SU-DHL-6 (cell line): ENCODE data around the gene PER2.

Experiments
- H2AFZ ChIP-seq: fragments of 200-600 bp; sonication (generic); 2 replicates; pipeline ENCODE4 v1.6.1; 2014; ENCODE audit warnings: low read depth, mild to moderate bottlenecking, moderate library complexity, mixed read lengths, antibody characterized with exemption, low read length; ENCODE audit not compliant: severe bottlenecking
- H3F3A ChIP-seq: fragments of 200-600 bp; shearing (Covaris generic); 2 replicates; pipeline ENCODE4 v1.6.0; 2016; ENCODE audit warnings: antibody characterized with exemption, mild to moderate bottlenecking; ENCODE audit not compliant: insufficient read depth
- H3K27ac ChIP-seq: fragments of 200-600 bp; sonication (generic); 2 replicates; pipeline ENCODE4 v1.5.1; 2016; ENCODE audit warnings: low read depth, mild to moderate bottlenecking, low read length, moderate library complexity, mixed read lengths
- H3K27me3 ChIP-seq: fragments of 200-600 bp; sonication (generic), shearing (Covaris generic); 2 replicates; pipeline ENCODE4 v1.6.0; 2014; ENCODE audit warnings: mild to moderate bottlenecking, low read length
- H3K36me3 ChIP-seq: fragments of 200-600 bp; sonication (generic); 2 replicates; pipeline ENCODE4 v1.6.1; 2014; ENCODE audit warnings: mild to moderate bottlenecking, low read length, mixed read lengths
- H3K4me2 ChIP-seq: fragments of 300-600, 200-600 bp; shearing (Covaris generic), sonication (generic); 2 replicates; pipeline ENCODE4 v1.6.0; 2014; ENCODE audit warnings: low read length, low read depth, mild to moderate bottlenecking; ENCODE audit not compliant: poor library complexity, severe bottlenecking
- H3K4me3 ChIP-seq: fragments of 200-600 bp; sonication (generic); 2 replicates; pipeline ENCODE4 v1.5.1; 2014; ENCODE audit warnings: antibody characterized with exemption, low read length, mild to moderate bottlenecking, mixed read lengths; ENCODE audit not compliant: insufficient read depth, poor library complexity, severe bottlenecking
- H3K79me2 ChIP-seq: fragments of 200-600 bp; sonication (generic); 2 replicates; pipeline ENCODE4 v1.6.1; 2014; ENCODE audit warnings: mild to moderate bottlenecking, low read length, moderate library complexity; ENCODE audit not compliant: insufficient read depth
- H3K9ac ChIP-seq: fragments of 200-600 bp; sonication (generic); 2 replicates; pipeline ENCODE4 v1.7.0; 2014; ENCODE audit warnings: mild to moderate bottlenecking, low read length
- H3K9me2 ChIP-seq: fragments of 200-600 bp; sonication (generic); replicated peaks from 2 replicates; pipeline ENCODE4 v1.6.1; 2014; ENCODE audit warnings: low read length; ENCODE audit not compliant: insufficient read depth
- H3K9me3 ChIP-seq: fragments of 200-600 bp; sonication (generic); 2 replicates; pipeline ENCODE4 v1.6.1; 2014; ENCODE audit warnings: low read length, mixed read lengths; ENCODE audit not compliant: insufficient read depth
- H4K20me1 ChIP-seq: fragments of 200-600 bp; sonication (generic); 2 replicates; pipeline ENCODE4 v1.6.1; 2014; ENCODE audit warnings: low read depth, mild to moderate bottlenecking, antibody characterized with exemption, low read length, moderate library complexity, mixed read lengths
- CTCF ChIP-seq: fragments of 200-600 bp; sonication (generic); IDR thresholded peaks from one replicate; pipeline ENCODE4 v1.5.1; 2017; ENCODE audit warnings: antibody characterized with exemption, mild to moderate bottlenecking, low read length, moderate library complexity; ENCODE audit not compliant: insufficient read depth, poor library complexity, severe bottlenecking
- EZH2phosphoT487 ChIP-seq: fragments of 200-600 bp; sonication (generic), shearing (Covaris generic); conservative IDR thresholded peaks from 2 replicates; pipeline ENCODE4 v1.6.1; 2018; ENCODE audit warnings: mild to moderate bottlenecking, antibody characterized with exemption, low read length, moderate library complexity, mixed read lengths

The PER2 gene

GRCh38 chr2:238289574-238289973 lies 1.2 kb upstream of the PER2 start:
- Histone ChIP-seq H3K9me2 (no peaks in the 10 kb centered on the region), H3K36me3 (no peaks in the 10 kb centered on the region), H4K20me1 (peaks cover 7% of the 10 kb centered on the region; the same call in 1 of the 2 replicates), H3K27ac (peak overlapping the region; percentile 69), H3F3A (peaks cover 13% of the 10 kb centered on the region; the same call in 1 of the 2 replicates), H2AFZ (peak overlapping the region; percentile 94), H3K9ac (peak overlapping the region; percentile 80), H3K79me2 (peaks cover 37% of the 10 kb centered on the region), H3K4me3 (peak overlapping the region; percentile 61), H3K4me2 (peak overlapping the region; percentile 73), H3K27me3 (no peaks in the 10 kb centered on the region), H3K9me3 (no peaks in the 10 kb centered on the region)
- TF ChIP-seq CTCF (no peak), EZH2phosphoT487 (no peak)

- no peaks in the 10 kb centered on the region for H3K27me3 ChIP-seq
- H3K27ac ChIP-seq: peak overlapping the region; percentile 69
- H3K9me3 ChIP-seq: no peaks in the 10 kb centered on the region
- peaks cover 13% of the 10 kb centered on the region; the same call in 1 of the 2 replicates for H3F3A ChIP-seq
- peaks cover 7% of the 10 kb centered on the region; the same call in 1 of the 2 replicates for H4K20me1 ChIP-seq
- TF ChIP-seq CTCF (no peak), EZH2phosphoT487 (no peak)
- H3K36me3 ChIP-seq: no peaks in the 10 kb centered on the region
- H3K4me2 ChIP-seq: peak overlapping the region; percentile 73
- peak overlapping the region; percentile 80 for H3K9ac ChIP-seq
- H3K79me2 ChIP-seq: peaks cover 44% of the 10 kb centered on the region
- peak overlapping the region; percentile 94 for H2AFZ ChIP-seq
- peak overlapping the region; percentile 90 for H3K4me3 ChIP-seq
- H3K9me2 ChIP-seq: no peaks in the 10 kb centered on the region
Measured at GRCh38 chr2:238288650-238289573, 502 bp upstream of the PER2 start.

GRCh38 chr2:238286987-238287736 lies 1.2 kb downstream of the PER2 start:
- Histone ChIP-seq H3K9ac (peak overlapping the region; percentile 80), H3K9me3 (no peaks in the 10 kb centered on the region), H3K79me2 (peaks cover 61% of the 10 kb centered on the region), H3K4me3 (peak overlapping the region; percentile 90), H3K27me3 (no peaks in the 10 kb centered on the region), H3K36me3 (no peaks in the 10 kb centered on the region), H3K4me2 (peak overlapping the region; percentile 78), H3K27ac (no peak overlapping the region), H3F3A (peaks cover 13% of the 10 kb centered on the region; the same call in 1 of the 2 replicates), H4K20me1 (peaks cover 7% of the 10 kb centered on the region; the same call in 1 of the 2 replicates), H2AFZ (no peak overlapping the region), H3K9me2 (no peaks in the 10 kb centered on the region)
- TF ChIP-seq CTCF (no peak), EZH2phosphoT487 (no peak)
